Colonic mucosa (tissue), 4 donors: ENCODE data around the gene BATF. TPM values are rescaled to one million over a fixed set of nuclear protein-coding genes. Genes with fewer than 3 reads are reported as not detected.

Source experiments
- DNase-seq: peaks from one replicate; pipeline ENCODE4 v3.0.0-alpha.2; 2020
- H3K27ac ChIP-seq: fragments of 200-600 bp; one replicate; pipeline ENCODE4 v1.8.0; 2021
- H3K27me3 ChIP-seq: fragments of 200-600 bp; one replicate; pipeline ENCODE4 v1.8.0; 2021
- H3K36me3 ChIP-seq: fragments of 200-600 bp; one replicate; pipeline ENCODE4 v1.8.0; 2021
- H3K4me1 ChIP-seq: fragments of 200-600 bp; one replicate; pipeline ENCODE4 v1.8.0; 2021; ENCODE audit warnings: mild to moderate bottlenecking
- H3K4me3 ChIP-seq: fragments of 200-600 bp; one replicate; pipeline ENCODE4 v1.8.0; 2021
- H3K9ac ChIP-seq, 2 donors: one replicate each; pipeline ENCODE4 v1.7.0; 2013; ENCODE audit warnings: control low read depth in 2 of 2, low read depth in 2 of 2, low read length in 2 of 2
- H3K9me3 ChIP-seq: fragments of 200-600 bp; one replicate; pipeline ENCODE4 v1.8.0; 2021
- intact Hi-C: fragments of 100-400 bp; cut with DNase I; formaldehyde crosslinking; loops from one replicate; pipeline ENCODE4 v1.14.1; 2022
- total RNA-seq, 2 donors: library from RNA; stranded (reverse); fragmentation: NEBNext Ultra II Directional in 1 of 2; extraction: Animal tissue kit (Norgen Biotek cat#: 25700) in 1 of 2; gene quantifications; one replicate each; pipeline ENCODE4 v1.2.1, GENCODE V29; 2021
- TF ChIP-seq, protein P1 (sequence below): fragments of 200-600 bp; IDR thresholded peaks from one replicate; pipeline ENCODE4 v1.8.0; 2022; ENCODE audit warnings: antibody characterized with exemption, mild to moderate bottlenecking
- donor health status: healthy.
- donor health status: DM: no; HTN: no; CAD: no.
- donor health status: DM: no; HTN: no; CAD: no.

The BATF gene
- total RNA-seq, 2 donors from 2014 or later = 0.77 to 1.3 TPM

DNA sequence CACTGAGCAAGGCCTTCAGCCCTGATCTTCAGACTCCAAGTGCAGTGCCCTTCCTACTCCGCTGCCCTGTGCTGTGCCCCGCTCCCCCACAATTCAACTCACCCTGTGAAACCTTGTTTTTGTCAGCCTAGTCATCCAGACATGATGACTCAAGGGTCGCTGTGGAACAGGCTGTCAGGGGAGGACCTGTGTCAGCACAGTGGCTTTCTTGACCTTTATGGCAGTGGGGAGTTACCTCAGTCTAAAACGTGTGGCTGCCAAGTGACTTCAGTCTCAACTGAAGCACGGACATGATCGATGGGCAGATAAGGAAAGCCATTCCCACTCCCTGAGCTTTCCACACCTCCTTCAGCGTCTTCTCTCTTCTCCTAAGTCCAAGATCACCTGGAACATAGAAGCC lies 39.8 kb downstream of the BATF start:
- Histone ChIP-seq H3K9ac (no peak overlapping the region), H3K9me3 (no peaks in the 10 kb centered on the region), H3K4me1 (no peaks in the 10 kb centered on the region), H3K27ac (no peak overlapping the region), H3K27me3 (no peaks in the 10 kb centered on the region), H3K36me3 (no peaks in the 10 kb centered on the region), H3K4me3 (no peak overlapping the region)
- DNase-seq = no peak
- TF ChIP-seq, protein P1, sequence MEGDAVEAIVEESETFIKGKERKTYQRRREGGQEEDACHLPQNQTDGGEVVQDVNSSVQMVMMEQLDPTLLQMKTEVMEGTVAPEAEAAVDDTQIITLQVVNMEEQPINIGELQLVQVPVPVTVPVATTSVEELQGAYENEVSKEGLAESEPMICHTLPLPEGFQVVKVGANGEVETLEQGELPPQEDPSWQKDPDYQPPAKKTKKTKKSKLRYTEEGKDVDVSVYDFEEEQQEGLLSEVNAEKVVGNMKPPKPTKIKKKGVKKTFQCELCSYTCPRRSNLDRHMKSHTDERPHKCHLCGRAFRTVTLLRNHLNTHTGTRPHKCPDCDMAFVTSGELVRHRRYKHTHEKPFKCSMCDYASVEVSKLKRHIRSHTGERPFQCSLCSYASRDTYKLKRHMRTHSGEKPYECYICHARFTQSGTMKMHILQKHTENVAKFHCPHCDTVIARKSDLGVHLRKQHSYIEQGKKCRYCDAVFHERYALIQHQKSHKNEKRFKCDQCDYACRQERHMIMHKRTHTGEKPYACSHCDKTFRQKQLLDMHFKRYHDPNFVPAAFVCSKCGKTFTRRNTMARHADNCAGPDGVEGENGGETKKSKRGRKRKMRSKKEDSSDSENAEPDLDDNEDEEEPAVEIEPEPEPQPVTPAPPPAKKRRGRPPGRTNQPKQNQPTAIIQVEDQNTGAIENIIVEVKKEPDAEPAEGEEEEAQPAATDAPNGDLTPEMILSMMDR = no peak
- intact Hi-C loops = no loop called here

DNA sequence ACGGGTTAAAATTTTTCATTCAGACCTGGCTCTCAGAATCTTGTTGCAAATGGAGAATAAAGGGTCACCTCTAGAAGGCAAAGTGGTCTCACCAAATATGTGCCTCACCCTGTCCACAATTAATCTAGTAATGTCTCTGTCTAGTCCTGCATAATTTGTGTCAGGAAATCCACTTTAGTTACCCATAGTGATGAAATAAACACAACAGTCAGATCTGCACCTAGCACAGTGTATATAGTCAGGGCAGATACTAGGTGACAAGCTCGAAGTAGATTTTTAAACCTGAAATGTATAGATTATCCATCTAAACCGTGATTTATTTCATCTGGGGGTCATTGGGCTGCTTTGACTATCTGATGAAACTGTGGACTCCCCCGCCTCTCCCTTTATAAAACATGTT lies 40.2 kb downstream of the BATF start:
- TF ChIP-seq, protein P1 = no peak
- no peaks in the 10 kb centered on the region for H3K27me3 ChIP-seq
- H3K27ac ChIP-seq = no peak overlapping the region
- H3K4me1 ChIP-seq = no peaks in the 10 kb centered on the region
- no peaks in the 10 kb centered on the region for H3K9me3 ChIP-seq
- no peak overlapping the region for H3K4me3 ChIP-seq
- no peak overlapping the region for H3K9ac ChIP-seq
- H3K36me3 ChIP-seq = no peaks in the 10 kb centered on the region
- DNase-seq = no peak
- intact Hi-C loops = no loop called here

DNA sequence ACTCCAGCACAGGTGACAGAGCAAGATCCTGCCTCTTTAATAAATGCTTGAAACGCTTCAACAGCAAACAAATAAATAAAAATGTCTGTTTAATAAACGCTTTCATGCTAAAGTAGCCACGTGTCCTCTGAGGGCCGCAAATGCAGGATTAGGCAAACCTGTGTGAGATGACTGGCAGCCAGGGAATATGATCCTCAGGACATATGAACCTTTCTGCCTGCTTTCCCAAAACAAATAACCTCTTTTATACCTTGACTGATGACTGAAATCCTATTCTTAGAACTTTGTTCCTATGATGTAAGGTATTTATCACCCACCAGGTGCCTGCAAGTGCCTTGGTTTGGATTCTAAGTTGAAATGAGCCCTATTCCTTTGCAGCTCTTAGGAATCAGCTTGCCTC lies 41.7 kb downstream of the BATF start:
- TF ChIP-seq, protein P1 = no peak
- Histone ChIP-seq H3K27ac (no peak overlapping the region), H3K27me3 (no peaks in the 10 kb centered on the region), H3K36me3 (no peaks in the 10 kb centered on the region), H3K9ac (no peak overlapping the region), H3K4me1 (no peaks in the 10 kb centered on the region), H3K9me3 (no peaks in the 10 kb centered on the region), H3K4me3 (no peak overlapping the region)
- intact Hi-C loops = no loop called here
- DNase-seq = no peak

DNA sequence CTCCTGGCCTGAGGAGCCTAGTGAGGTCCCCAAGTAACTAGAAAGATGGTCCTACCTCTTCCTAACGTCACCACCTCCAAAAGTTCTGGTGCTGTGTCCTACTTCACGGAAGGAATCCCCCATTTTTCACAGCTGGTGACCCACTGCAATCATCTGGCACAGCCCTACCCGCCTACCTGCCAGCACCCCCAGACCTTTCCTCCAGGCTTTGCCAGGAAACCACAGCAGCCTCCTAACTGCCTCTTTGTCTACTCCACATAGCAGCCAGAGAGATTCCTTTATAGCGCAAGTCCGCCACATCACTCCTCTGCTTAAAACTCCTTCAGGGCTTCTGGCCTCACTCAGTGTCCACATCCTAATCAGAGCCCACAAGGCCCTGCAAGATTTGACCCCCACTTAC lies 42.8 kb downstream of the BATF start:
- Histone ChIP-seq H3K4me3 (no peak overlapping the region), H3K9me3 (no peaks in the 10 kb centered on the region), H3K9ac (no peak overlapping the region), H3K4me1 (no peaks in the 10 kb centered on the region), H3K27ac (no peak overlapping the region), H3K27me3 (no peaks in the 10 kb centered on the region), H3K36me3 (no peaks in the 10 kb centered on the region)
- TF ChIP-seq, protein P1 = no peak
- no peak for DNase-seq
- intact Hi-C loops = no loop called here

DNA sequence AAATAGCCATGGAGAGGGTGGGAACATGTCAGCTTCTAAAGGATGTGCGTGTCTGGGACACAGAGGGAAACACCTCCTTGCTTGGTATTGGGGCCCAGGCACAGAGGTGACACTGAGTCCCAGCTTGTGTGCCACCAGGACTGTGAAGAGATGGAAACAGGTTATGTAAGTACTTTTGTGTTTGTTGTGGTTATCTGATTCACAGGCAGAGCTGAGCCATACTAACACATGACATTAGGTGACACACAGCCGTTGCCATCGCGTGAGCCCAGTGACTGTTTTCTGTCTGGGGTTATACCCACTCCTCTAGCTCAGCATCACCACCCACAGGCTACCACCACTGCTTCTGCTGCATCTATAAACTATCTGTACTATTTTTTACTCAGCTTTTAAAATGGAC lies 44.1 kb downstream of the BATF start:
- intact Hi-C loops = no loop called here
- Histone ChIP-seq H3K9me3 (no peaks in the 10 kb centered on the region), H3K4me3 (no peak overlapping the region), H3K27me3 (no peaks in the 10 kb centered on the region), H3K9ac (no peak overlapping the region), H3K27ac (no peak overlapping the region), H3K4me1 (no peaks in the 10 kb centered on the region), H3K36me3 (no peaks in the 10 kb centered on the region)
- DNase-seq = no peak
- TF ChIP-seq, protein P1 = no peak

DNA sequence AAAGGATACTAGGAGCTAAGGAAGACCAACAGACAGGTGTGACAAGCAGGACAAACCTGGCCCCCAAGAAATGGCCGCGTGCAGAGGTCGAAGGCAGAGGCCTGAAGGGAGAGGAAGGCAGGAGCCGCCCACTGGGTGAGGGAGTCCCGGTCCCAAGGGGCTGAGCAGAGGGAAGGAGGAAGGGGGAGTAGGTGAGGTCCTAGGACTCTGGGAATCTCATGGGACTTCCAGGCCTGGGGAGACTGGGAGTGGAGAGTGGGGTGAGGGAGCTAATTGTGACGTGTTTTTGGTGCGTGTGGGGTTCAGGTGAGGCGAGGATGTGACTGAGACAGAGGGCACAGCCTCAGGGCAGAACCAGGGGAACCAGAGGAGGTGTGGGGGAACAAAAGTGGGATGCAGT lies 44.5 kb downstream of the BATF start:
- H3K4me3 ChIP-seq = no peak overlapping the region
- no peaks in the 10 kb centered on the region for H3K4me1 ChIP-seq
- intact Hi-C loops = no loop called here
- no peaks in the 10 kb centered on the region for H3K9me3 ChIP-seq
- TF ChIP-seq, protein P1 = no peak
- H3K9ac ChIP-seq = no peak overlapping the region
- H3K36me3 ChIP-seq = no peaks in the 10 kb centered on the region
- H3K27me3 ChIP-seq = no peaks in the 10 kb centered on the region
- no peak for DNase-seq
- H3K27ac ChIP-seq = no peak overlapping the region
